ENCODE results near the gene ESM1. TPM values are rescaled to one million over a fixed set of nuclear protein-coding genes. Genes with fewer than 3 reads are reported as not detected.

Gene ESM1
- total RNA-seq, 1 experiment from 2014 or later: not detected

DNA sequence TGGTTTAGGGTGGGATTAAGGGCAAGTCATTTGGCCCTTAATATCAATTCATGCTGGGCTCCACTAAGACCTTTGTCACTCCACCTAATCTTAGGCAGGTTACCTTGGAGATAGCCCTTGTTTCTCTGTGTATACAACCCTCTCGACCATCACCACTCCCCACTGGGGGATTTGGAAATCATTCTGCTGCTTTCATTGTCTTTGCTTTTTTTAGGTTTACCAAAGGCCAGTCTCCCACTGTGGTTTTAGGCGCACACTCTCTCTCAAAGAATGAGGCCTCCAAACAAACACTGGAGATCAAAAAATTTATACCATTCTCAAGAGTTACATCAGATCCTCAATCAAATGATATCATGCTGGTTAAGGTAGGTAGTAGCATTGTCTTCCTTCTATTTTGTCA is 44.8 kb upstream of the ESM1 start:
- TF ChIP-seq, protein P1, sequence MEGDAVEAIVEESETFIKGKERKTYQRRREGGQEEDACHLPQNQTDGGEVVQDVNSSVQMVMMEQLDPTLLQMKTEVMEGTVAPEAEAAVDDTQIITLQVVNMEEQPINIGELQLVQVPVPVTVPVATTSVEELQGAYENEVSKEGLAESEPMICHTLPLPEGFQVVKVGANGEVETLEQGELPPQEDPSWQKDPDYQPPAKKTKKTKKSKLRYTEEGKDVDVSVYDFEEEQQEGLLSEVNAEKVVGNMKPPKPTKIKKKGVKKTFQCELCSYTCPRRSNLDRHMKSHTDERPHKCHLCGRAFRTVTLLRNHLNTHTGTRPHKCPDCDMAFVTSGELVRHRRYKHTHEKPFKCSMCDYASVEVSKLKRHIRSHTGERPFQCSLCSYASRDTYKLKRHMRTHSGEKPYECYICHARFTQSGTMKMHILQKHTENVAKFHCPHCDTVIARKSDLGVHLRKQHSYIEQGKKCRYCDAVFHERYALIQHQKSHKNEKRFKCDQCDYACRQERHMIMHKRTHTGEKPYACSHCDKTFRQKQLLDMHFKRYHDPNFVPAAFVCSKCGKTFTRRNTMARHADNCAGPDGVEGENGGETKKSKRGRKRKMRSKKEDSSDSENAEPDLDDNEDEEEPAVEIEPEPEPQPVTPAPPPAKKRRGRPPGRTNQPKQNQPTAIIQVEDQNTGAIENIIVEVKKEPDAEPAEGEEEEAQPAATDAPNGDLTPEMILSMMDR (IDR thresholded peaks at IDR 0.05; ENCODE audit: unreplicated experiment): no peak
- CTCF ChIA-PET: no interaction called here
- Mint-ChIP-seq H3K9me3 (ENCODE audit: low read depth, unreplicated experiment) (no peaks in the 10 kb centered on the region), H3K36me3 (ENCODE audit: insufficient read depth, unreplicated experiment) (no peaks in the 10 kb centered on the region), H3K4me3 (ENCODE audit: low read depth, unreplicated experiment) (no peak overlapping the region), H3K27me3 (ENCODE audit: unreplicated experiment) (peaks cover 71% of the 10 kb centered on the region), H3K4me1 (ENCODE audit: low read depth, unreplicated experiment) (no peaks in the 10 kb centered on the region), H3K27ac (ENCODE audit: unreplicated experiment) (no peak overlapping the region)
- BruUV-seq (replicated peaks): no TSS peak
- intact Hi-C loops (cut with micrococcal nuclease; ENCODE audit: unreplicated experiment): no loop called here
- DNase-seq: no peak

GRCh38 chr5:55027595-55027994 is 42.2 kb upstream of the ESM1 start:
- no peaks in the 10 kb centered on the region for H3K4me1 Mint-ChIP-seq (ENCODE audit: low read depth, unreplicated experiment)
- TF ChIP-seq, protein P1 (IDR thresholded peaks at IDR 0.05; ENCODE audit: unreplicated experiment): no peak
- peaks cover 83% of the 10 kb centered on the region for H3K27me3 Mint-ChIP-seq (ENCODE audit: unreplicated experiment)
- H3K27ac Mint-ChIP-seq (ENCODE audit: unreplicated experiment): no peak overlapping the region
- CTCF ChIA-PET: no interaction called here
- no peaks in the 10 kb centered on the region for H3K36me3 Mint-ChIP-seq (ENCODE audit: insufficient read depth, unreplicated experiment)
- intact Hi-C loops (cut with micrococcal nuclease; ENCODE audit: unreplicated experiment): no loop called here
- no peaks in the 10 kb centered on the region for H3K9me3 Mint-ChIP-seq (ENCODE audit: low read depth, unreplicated experiment)
- no peak overlapping the region for H3K4me3 Mint-ChIP-seq (ENCODE audit: low read depth, unreplicated experiment)
- DNase-seq: no peak
- BruUV-seq (replicated peaks): no TSS peak

DNA sequence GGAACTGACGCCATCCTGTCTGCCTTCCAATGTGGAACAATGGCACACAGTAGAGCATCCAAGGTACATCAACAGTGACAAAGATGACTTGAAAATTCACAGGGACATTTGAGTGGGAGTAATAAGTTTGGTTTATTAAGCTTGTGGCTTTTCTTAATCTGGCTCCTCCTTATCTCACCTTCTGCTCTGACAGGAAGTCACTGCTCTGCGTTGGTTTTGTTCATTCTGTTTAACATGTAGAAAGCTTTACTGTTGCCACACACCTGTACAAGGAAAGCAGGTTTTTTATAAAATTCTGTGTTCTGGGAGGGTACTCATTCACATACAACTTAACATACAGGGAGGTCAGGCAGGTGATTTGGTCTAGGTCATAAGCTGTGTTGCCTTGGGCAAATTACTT is 37.1 kb upstream of the ESM1 start:
- Mint-ChIP-seq H3K36me3 (ENCODE audit: insufficient read depth, unreplicated experiment) (no peaks in the 10 kb centered on the region), H3K27me3 (ENCODE audit: unreplicated experiment) (peaks cover 70% of the 10 kb centered on the region), H3K9me3 (ENCODE audit: low read depth, unreplicated experiment) (no peaks in the 10 kb centered on the region), H3K4me3 (ENCODE audit: low read depth, unreplicated experiment) (no peak overlapping the region), H3K27ac (ENCODE audit: unreplicated experiment) (no peak overlapping the region), H3K4me1 (ENCODE audit: low read depth, unreplicated experiment) (no peaks in the 10 kb centered on the region)
- TF ChIP-seq, protein P1 (IDR thresholded peaks at IDR 0.05; ENCODE audit: unreplicated experiment): no peak
- no peak for DNase-seq
- intact Hi-C loops (cut with micrococcal nuclease; ENCODE audit: unreplicated experiment): no loop called here
- no TSS peak for BruUV-seq (replicated peaks)
- CTCF ChIA-PET: no interaction called here

GRCh38 chr5:55021821-55022220 is 36.4 kb upstream of the ESM1 start:
- Mint-ChIP-seq H3K36me3 (ENCODE audit: insufficient read depth, unreplicated experiment) (no peaks in the 10 kb centered on the region), H3K4me3 (ENCODE audit: low read depth, unreplicated experiment) (no peak overlapping the region), H3K9me3 (ENCODE audit: low read depth, unreplicated experiment) (no peaks in the 10 kb centered on the region), H3K27me3 (ENCODE audit: unreplicated experiment) (peaks cover 64% of the 10 kb centered on the region), H3K4me1 (ENCODE audit: low read depth, unreplicated experiment) (no peaks in the 10 kb centered on the region), H3K27ac (ENCODE audit: unreplicated experiment) (no peak overlapping the region)
- intact Hi-C loops (cut with micrococcal nuclease; ENCODE audit: unreplicated experiment): no loop called here
- CTCF ChIA-PET: interaction anchor here (0.7 kb wide), 1 partner anchor 27 kb away, joined by 3 read pairs; no protein-coding TSS in a partner anchor
- TF ChIP-seq, protein P1 (IDR thresholded peaks at IDR 0.05; ENCODE audit: unreplicated experiment): no peak
- BruUV-seq (replicated peaks): no TSS peak
- no peak for DNase-seq

Measured in Calu3 (cell line).